ENCODE results near the gene GOSR2. TPM values are rescaled to one million over a fixed set of nuclear protein-coding genes. Genes with fewer than 3 reads are reported as not detected.

GOSR2 gene
- total and polyA plus RNA-seq, 2 of the 8 experiments (the other 6 are each of a cell fraction or from before 2014, with no cell fraction given): 28.2 to 36.2 TPM

GRCh38 chr17:46898364-46898763 lies 24.6 kb upstream of the GOSR2 start:
- H2BK120ac ChIP-seq (replicated peaks; ENCODE audit: low read depth, low read length): no peak overlapping the region
- no peak overlapping the region for H3K4me3 ChIP-seq (ENCODE audit: extremely low read depth in 1 of 4, insufficient read depth in 2 of 4, low read depth in 3 of 4, low read length in 4 of 4)
- ChIA-PET POLR2A (ENCODE audit: partially characterized antibody) (no interaction called here), CTCF (ENCODE audit: partially characterized antibody) (interaction anchor here (0.6 kb wide), 1 partner anchor 56 kb away, joined by 3 read pairs; no protein-coding TSS in a partner anchor)
- no peak overlapping the region for H2BK12ac ChIP-seq (ENCODE audit: low read depth, low read length)
- H3K23me2 ChIP-seq (ENCODE audit: low read depth, low read length): no peaks in the 10 kb centered on the region; the same call in 1 of the 2 replicates
- H3K56ac ChIP-seq (replicated peaks; ENCODE audit: insufficient read length, low read depth, low read length): no peak overlapping the region
- no peak overlapping the region for H3K9ac ChIP-seq (replicated peaks in 1 of 4; ENCODE audit: extremely low read depth in 1 of 4, low read depth in 3 of 4, low read length in 3 of 4)
- WGBS, 2 experiments (ENCODE audit: extremely low coverage in 1 of 2, insufficient coverage in 1 of 2, insufficient read length in 1 of 2, insufficient replicate concordance in 2 of 2, low coverage in 1 of 2, low lambda C conversion rate in 2 of 2, missing lambda C conversion rate in 1 of 2): 89% methylated on average over 2 of the region's 2 CpGs; no CpG with 5 or more reads in 1 of the 2 experiments
- no peak overlapping the region for H4K91ac ChIP-seq (replicated peaks; ENCODE audit: insufficient read length, low read length)
- no peaks in the 10 kb centered on the region for H3K27me3 ChIP-seq (replicated peaks in 1 of 4; ENCODE audit: control insufficient read depth in 3 of 4, extremely low read depth in 1 of 4, insufficient read depth in 3 of 4, low read length in 3 of 4)
- no peak overlapping the region for H3K27ac ChIP-seq (ENCODE audit: low read depth, low read length)
- no peaks in the 10 kb centered on the region for H3K79me1 ChIP-seq (ENCODE audit: low read depth, low read length)
- no peak overlapping the region for H3K4ac ChIP-seq (replicated peaks; ENCODE audit: insufficient read length, low read depth, low read length)
- no peaks in the 10 kb centered on the region for H3K79me2 ChIP-seq (ENCODE audit: control insufficient read depth in 1 of 2, insufficient read depth in 2 of 2, low read length in 2 of 2)
- no peak for DNase-seq (ENCODE audit: low read depth in 1 of 2, low spot score in 2 of 2)
- FAIRE-seq: no peak
- no peaks in the 10 kb centered on the region for H3K36me3 ChIP-seq (ENCODE audit: control insufficient read depth in 2 of 4, insufficient read depth in 4 of 4, low read length in 3 of 4)
- no peak overlapping the region for H3K23ac ChIP-seq (ENCODE audit: insufficient read length)
- H4K8ac ChIP-seq (ENCODE audit: extremely low read depth, insufficient read depth, low read length): no peak overlapping the region
- H2BK5ac ChIP-seq (ENCODE audit: low read depth, low read length): no peak overlapping the region
- H4K5ac ChIP-seq (ENCODE audit: insufficient read length, low read depth, low read length): no peak overlapping the region
- no peak overlapping the region for H2AK5ac ChIP-seq (ENCODE audit: low read depth, low read length)
- H2BK20ac ChIP-seq (ENCODE audit: low read length): no peak overlapping the region
- H3K14ac ChIP-seq (ENCODE audit: insufficient read length): no peak overlapping the region
- no peaks in the 10 kb centered on the region for H4K20me1 ChIP-seq (replicated peaks in 1 of 2; ENCODE audit: control insufficient read depth in 1 of 2, insufficient read depth in 2 of 2, low read length in 2 of 2)
- H3K4me2 ChIP-seq (ENCODE audit: insufficient read depth in 1 of 2, low read depth in 2 of 2, low read length in 2 of 2): no peak overlapping the region
- 0 out of 4 replicates have a peak, but pooled peaks cover 0 to 4% of the 10 kb centered on the region in 2 experiments for H3K9me3 ChIP-seq (ENCODE audit: insufficient read depth in 2 of 2, low read depth in 1 of 2, low read length in 1 of 2)
- TF ChIP-seq CBX5 (IDR thresholded peaks at IDR 0.05; ENCODE audit: low read depth, low read length): no peak
- TF ChIP-seq POU5F1 (IDR thresholded peaks at IDR 0.05; ENCODE audit: low read depth, low read length): no peak
- TF ChIP-seq JUN (IDR thresholded peaks at IDR 0.05; ENCODE audit: low read depth, low read length): no peak
- TF ChIP-seq CTCF (IDR thresholded peaks at IDR 0.05; ENCODE audit: control extremely low read depth in 1 of 3, insufficient read depth in 1 of 3, low read depth in 1 of 3, low read length in 3 of 3): no peak
- TF ChIP-seq RNF2 (IDR thresholded peaks at IDR 0.05; ENCODE audit: borderline replicate concordance, low read depth, low read length, missing control alignments, poor library complexity, severe bottlenecking): no peak
- H2AFZ ChIP-seq (ENCODE audit: low read length): no peak overlapping the region
- H3K4me1 ChIP-seq (replicated peaks in 1 of 4; ENCODE audit: control insufficient read depth in 3 of 4, insufficient read depth in 4 of 4, low read length in 3 of 4): peaks cover 0 to 8% (median 0%) of the 10 kb centered on the region in 4 experiments; a peak in 2 of 7 replicates
- no peak overlapping the region for H2BK15ac ChIP-seq (ENCODE audit: low read length)
- H3K18ac ChIP-seq (ENCODE audit: extremely low read depth, low read length): no peak overlapping the region
